D721Med (cell line): Measurements from ENCODE around the gene CASP2.

Experiments used
- DNase-seq: peaks from one replicate; pipeline ENCODE4 v3.0.0; 2011; ENCODE audit warnings: low spot score; ENCODE audit not compliant: insufficient read length
- FAIRE-seq: peaks from 2 replicates; lab custom pipeline; 2011; peaks lifted over from hg19 to GRCh38; lab: Jason Lieb, UNC
- TF ChIP-seq, protein P1 (sequence below): IDR thresholded peaks from 2 replicates; pipeline ENCODE4 v1.5.1; 2012; ENCODE audit warnings: mild to moderate bottlenecking, control low read depth; ENCODE audit not compliant: insufficient read depth; ENCODE audit errors: missing control alignments

CASP2 gene

GRCh38 chr7:143355450-143356385, 67.6 kb downstream of the CASP2 start:
- FAIRE-seq (no peak), DNase-seq (no peak)
- TF ChIP-seq, protein P1, sequence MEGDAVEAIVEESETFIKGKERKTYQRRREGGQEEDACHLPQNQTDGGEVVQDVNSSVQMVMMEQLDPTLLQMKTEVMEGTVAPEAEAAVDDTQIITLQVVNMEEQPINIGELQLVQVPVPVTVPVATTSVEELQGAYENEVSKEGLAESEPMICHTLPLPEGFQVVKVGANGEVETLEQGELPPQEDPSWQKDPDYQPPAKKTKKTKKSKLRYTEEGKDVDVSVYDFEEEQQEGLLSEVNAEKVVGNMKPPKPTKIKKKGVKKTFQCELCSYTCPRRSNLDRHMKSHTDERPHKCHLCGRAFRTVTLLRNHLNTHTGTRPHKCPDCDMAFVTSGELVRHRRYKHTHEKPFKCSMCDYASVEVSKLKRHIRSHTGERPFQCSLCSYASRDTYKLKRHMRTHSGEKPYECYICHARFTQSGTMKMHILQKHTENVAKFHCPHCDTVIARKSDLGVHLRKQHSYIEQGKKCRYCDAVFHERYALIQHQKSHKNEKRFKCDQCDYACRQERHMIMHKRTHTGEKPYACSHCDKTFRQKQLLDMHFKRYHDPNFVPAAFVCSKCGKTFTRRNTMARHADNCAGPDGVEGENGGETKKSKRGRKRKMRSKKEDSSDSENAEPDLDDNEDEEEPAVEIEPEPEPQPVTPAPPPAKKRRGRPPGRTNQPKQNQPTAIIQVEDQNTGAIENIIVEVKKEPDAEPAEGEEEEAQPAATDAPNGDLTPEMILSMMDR = no peak

DNA sequence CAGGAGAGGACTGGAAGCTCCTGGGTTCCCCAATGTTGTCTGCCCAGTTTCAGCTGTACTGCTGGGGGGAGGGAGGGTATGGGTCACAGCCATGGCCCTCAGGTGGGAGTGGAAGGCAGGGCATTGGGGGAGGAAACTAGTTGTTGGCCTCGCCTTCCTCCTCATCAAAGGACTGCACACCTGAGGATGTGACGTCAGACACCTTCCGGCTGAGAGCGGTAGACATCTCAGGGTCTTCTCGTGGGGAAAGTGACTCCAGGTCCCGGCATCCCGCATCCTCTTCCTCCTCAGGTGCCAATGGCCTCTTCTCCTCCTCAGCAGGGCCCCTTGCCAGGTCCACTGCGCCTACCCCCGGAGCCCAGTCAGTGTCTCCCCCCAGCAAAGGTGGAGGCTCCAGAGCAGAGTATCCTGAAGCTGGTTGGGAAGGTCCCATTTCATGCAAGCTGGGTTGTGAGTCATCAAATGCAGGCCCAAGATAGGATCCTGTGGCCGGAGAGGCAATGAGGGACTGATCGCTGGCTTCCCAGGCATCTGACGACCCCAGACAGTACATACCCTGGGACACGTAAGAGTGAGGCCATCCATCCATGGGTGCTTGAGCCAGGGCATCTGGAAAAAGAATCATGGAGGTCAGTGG, 68.4 kb downstream of the CASP2 start:
- TF ChIP-seq, protein P1 = no peak
- FAIRE-seq = no peak
- no peak for DNase-seq
